GM18508 (cell line): ENCODE data around the gene RPL37A.

Experiments used
- ATAC-seq: cut with Tn5 transposase; IDR thresholded peaks from one replicate; pipeline ENCODE4 v1.9.1; 2021; ENCODE audit warnings: moderate number of reproducible peaks; ENCODE audit not compliant: insufficient read depth, unreplicated experiment

The RPL37A gene

DNA sequence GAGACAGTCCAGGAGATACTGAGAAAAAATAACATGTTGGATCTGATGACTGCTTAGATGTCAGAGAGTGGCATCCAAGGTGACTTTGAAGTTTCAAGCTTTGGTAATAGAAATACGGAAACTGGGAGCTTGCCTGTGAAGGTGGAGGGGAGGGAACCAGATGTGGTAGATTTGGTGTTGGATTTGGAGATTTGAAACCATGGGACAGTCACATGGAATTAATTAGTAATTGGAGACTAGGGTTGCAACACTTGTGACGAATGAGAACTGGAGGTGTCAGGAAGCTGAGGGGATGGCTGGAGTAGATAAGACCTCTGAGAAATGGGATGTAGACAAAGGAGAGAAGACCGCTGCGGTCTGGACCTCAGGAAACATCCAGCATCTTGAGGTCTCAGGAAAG, 46.7 kb downstream of the RPL37A start:
- ATAC-seq = no peak

DNA sequence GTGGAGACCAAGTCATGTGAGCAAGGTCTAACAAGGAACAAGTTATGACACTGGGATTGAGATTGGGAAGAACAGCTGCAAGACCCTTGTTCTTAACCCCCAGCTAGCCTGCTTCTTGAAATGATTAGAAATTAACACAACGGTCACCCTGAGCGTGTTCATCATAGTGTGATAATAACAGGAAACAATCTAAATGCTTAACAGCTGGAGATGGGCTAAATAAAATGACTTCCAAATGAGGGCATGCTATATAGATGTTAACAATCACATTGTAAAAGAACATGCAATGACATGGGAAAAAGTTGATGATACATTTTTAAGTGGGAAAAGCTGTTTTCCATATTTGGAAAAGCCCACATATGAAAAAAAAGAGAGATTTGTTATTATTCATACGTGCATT, 47.6 kb downstream of the RPL37A start:
- no peak for ATAC-seq

DNA sequence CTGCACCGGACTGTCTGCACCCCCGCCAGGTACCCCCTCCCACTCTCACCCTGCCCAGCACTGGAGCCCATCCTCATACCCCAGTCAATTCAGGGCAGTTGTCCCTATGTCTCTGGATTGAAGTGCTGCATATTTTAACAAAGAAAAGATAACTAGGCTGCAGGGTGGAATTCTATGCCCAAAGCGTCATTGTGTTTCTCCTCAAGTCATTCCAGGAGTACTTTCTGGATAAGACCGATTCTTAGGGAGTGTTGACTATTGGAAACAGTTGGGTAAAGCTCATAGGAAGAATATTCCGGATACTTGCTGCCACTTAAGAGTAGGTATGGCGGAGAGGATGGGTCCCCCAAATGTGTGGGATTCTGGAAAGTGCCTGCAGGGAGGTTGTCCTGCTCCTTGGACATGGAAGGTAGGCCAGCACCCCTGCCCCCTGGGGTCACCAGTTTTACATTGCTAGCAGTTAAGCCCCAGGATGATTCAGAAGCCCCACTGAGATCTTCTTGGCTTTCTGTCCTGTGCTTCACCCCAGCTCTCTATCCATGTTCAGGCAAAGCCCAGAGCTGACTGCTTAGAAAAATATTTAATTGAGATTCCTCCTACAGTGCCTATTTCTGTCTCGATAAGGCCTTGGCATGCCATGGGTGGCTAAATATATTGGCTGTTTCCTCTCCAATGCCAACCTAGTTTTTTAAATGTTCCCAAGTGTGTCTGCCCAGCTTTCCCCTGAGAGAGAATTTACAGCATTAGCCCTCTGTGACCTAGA, 48.2 kb downstream of the RPL37A start:
- no peak for ATAC-seq

DNA sequence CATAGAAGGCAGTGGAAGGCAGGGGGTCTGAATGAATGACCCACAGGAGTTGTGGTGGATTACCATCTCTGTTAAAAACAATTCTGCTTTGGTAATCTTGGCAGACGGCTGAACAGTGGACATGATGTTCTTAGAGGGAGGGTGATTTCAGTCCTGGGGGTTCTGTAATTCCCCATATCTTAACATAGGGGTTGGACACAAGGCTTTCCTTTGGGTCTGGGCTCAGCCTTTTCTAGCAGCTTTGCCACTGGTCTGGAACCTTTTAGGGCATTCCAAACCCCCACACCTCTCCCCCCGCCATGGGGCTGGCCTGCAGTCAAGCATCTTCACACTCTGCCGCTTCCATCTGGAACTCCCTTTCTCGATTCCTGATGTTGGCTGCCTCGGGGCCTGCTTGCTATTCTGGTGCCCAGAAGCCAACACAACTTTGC, 50.3 kb downstream of the RPL37A start:
- no peak for ATAC-seq

DNA sequence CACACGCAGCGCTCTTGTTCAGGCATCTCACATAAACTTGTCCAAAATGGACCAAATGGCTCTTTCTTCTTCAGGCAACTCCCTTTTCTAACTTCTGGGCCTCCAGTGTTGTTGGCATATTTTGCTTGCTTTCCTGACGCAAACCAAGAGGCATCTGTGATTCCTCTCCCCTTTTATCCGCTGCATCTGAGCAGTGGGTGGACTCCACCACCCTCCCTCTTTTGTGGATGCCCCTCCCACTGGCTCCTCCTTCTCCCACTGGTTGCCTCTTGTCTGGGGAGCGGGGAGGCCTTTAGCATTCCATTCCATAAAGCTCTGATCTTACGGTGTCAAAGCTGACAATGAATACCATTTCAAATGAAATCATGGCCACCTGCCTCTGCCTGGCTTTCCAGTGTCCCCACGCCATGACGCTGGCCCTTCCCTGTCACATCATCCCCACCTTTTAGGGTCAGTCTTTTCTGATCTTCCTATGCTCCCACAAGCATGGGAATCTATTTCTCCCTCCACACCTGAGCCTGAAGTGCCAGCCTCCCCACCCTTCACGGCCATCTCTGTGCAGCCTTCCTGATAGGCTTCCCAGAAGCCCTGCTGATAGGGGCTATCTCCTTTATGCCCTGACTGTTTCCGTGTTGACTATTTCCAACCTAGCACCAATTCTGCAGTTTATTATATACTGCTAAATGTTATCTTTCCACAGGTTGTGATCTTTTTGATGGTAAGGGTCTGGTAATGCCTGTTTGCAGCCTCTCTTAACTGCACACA, 51.5 kb downstream of the RPL37A start:
- no peak for ATAC-seq

DNA sequence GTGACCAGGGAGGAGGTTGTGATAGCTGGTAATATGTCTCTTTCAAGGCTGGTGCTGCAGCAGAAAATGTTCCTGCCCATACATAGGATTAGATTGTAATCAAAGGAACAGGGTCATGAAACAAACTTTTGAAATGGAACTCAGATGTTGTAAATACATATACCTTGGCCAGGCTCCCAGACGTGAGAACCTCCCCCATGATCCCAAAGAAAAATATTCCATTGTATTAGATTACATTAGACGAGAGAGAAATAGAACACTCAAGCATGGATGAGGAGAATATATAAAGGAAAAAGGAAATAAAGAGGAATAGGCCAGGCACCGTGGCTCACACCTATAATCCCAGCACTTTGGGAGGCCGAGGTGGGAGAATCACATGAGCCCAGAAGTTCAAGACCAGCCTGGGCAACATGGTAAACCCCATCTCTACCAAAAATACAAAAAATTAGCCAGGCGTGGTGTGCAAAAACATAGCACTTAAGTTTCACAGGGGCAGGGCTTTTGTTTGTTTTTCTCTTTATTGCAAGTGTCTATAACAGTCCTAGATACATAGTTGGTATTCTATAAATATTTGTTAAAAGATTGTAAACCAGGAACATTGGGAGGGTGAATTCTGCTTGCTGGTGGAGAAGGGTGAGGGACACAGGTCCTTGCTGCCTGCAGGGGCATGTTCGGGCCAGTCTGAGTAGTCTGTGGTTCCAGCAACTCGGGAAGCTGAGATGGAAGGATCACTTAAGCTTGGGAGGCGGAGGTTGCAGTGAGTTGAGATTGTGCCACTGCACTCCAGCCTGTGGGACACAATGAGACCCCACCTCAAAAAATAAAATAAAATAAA, 52.8 kb downstream of the RPL37A start:
- ATAC-seq = no peak

DNA sequence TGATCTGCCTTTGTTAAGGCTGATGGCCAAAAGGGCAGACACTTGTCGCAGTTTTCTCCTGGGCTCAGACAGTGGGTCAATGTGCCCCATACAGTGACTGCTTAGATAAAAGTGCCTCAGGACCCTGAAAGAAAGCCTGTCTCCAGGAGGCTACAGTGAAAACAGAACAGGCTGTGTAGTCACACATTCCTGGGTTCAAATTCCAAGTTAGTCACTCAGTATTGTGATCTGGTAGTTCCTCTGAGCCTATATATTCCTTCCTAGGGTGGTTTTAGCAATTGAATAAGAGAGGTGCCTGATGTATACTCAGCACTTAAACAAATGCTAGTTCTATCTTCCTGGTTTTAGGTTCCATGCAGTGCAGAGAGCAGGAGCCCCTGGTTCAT, 54.4 kb downstream of the RPL37A start:
- ATAC-seq = no peak
